ENCODE data around the gene ADGRG1.

Gene ADGRG1

GRCh38 chr16:57637424-57637823 is 9.0 kb downstream of the ADGRG1 start:
- DNase-seq (ENCODE audit: low read depth in 1 of 2, low spot score in 1 of 2), result no peak
- TF ChIP-seq JUND (IDR thresholded peaks at IDR 0.05; ENCODE audit: low read depth), result no peak
- in situ Hi-C loops (cut with HindIII; ENCODE audit: low pct_unique_long_range_greater_than_20kb, low sequenced_read_pairs), result no loop called here

- DNase-seq (ENCODE audit: low read depth in 1 of 2, low spot score in 1 of 2), result no peak
- in situ Hi-C loops (cut with HindIII; ENCODE audit: low pct_unique_long_range_greater_than_20kb, low sequenced_read_pairs), result no loop called here
- no peak for TF ChIP-seq JUND (IDR thresholded peaks at IDR 0.05; ENCODE audit: low read depth)
Observed at GRCh38 chr16:57637965-57638364, 9.5 kb downstream of the ADGRG1 start.

GRCh38 chr16:57638381-57638780 is 10.0 kb downstream of the ADGRG1 start:
- in situ Hi-C loops (cut with HindIII; ENCODE audit: low pct_unique_long_range_greater_than_20kb, low sequenced_read_pairs), result no loop called here
- no peak for TF ChIP-seq JUND (IDR thresholded peaks at IDR 0.05; ENCODE audit: low read depth)
- no peak for DNase-seq (ENCODE audit: low read depth in 1 of 2, low spot score in 1 of 2)

GRCh38 chr16:57639172-57639887 is 10.9 kb downstream of the ADGRG1 start:
- in situ Hi-C loops (cut with HindIII; ENCODE audit: low pct_unique_long_range_greater_than_20kb, low sequenced_read_pairs), result no loop called here
- no peak for TF ChIP-seq JUND (IDR thresholded peaks at IDR 0.05; ENCODE audit: low read depth)
- DNase-seq (ENCODE audit: low read depth in 1 of 2, low spot score in 1 of 2), result no peak

- TF ChIP-seq JUND (IDR thresholded peaks at IDR 0.05; ENCODE audit: low read depth), result no peak
- DNase-seq (ENCODE audit: low read depth in 1 of 2, low spot score in 1 of 2), result no peak
- in situ Hi-C loops (cut with HindIII; ENCODE audit: low pct_unique_long_range_greater_than_20kb, low sequenced_read_pairs), result no loop called here
Observed at GRCh38 chr16:57640185-57640584, 11.8 kb downstream of the ADGRG1 start.

DNA sequence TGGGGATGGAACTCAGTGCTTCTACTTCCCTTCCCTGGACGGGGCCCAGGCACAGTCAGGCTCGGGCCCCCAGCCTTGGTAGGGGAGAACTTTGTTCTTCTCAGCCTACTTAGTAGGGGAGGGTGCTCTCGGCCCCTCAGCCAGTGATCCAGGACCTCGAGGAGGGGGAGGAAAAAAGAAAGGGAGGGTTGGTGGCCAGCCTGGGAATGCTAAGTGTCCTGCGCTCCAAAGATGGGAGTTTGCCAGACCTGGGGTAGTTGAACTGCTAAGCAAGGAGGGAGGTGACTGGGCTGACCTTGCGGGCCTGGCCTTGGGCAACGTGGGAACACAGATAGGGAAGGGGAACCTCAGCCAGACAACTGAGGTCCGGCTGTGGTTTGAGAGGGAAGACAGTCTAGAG is 12.2 kb downstream of the ADGRG1 start:
- TF ChIP-seq JUND (IDR thresholded peaks at IDR 0.05; ENCODE audit: low read depth), result no peak
- DNase-seq (ENCODE audit: low read depth in 1 of 2, low spot score in 1 of 2), result no peak
- in situ Hi-C loops (cut with HindIII; ENCODE audit: low pct_unique_long_range_greater_than_20kb, low sequenced_read_pairs), result no loop called here

DNA sequence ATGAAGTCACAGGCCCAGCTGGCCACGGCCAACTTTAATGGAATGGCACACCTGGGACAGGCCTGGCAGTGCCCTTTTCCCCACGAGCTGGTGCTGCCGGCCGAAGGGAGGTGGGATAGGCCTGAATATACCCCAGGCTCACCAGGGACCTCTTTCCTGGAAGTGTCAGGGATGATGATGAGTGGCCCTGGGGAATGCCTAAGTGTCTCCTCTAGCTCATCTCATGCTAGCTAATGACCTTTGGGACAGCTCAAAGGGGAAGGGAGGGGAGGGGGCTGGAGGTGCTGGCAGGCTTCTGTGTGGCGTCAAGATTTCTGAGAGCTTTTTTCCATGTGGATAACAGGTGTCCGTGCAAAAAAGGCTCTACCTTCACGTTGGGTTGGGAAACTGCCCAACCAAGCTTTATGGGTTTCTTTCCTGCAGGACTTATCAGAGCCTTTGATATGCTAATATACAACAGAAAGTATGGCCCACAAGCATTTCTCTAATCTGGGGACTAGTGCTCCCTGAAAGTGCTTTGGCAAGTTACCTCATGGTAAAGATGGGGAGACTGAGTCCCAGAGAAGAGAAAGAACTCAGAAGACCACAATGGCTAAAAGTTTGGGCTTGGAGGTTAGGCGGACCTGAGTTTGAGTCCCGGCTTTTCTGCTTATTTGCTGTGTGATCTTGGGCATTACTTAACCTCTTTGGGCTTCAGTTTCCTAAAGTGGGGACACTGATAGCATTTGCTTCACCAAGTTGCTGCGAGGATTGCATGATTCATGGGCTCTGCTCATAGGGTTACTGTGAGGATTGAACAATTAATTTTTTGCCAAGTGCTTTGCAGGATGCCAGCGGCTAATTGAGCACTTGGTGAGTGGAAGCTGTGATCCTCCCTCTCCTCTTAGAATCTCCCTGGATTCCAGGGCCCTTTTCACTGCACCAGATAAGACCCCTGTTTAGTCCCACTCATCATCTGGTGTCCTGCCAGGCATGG is 14.0 kb downstream of the ADGRG1 start:
- in situ Hi-C loops (cut with HindIII; ENCODE audit: low pct_unique_long_range_greater_than_20kb, low sequenced_read_pairs), result no loop called here
- no peak for DNase-seq (ENCODE audit: low read depth in 1 of 2, low spot score in 1 of 2)
- no peak for TF ChIP-seq JUND (IDR thresholded peaks at IDR 0.05; ENCODE audit: low read depth)

DNA sequence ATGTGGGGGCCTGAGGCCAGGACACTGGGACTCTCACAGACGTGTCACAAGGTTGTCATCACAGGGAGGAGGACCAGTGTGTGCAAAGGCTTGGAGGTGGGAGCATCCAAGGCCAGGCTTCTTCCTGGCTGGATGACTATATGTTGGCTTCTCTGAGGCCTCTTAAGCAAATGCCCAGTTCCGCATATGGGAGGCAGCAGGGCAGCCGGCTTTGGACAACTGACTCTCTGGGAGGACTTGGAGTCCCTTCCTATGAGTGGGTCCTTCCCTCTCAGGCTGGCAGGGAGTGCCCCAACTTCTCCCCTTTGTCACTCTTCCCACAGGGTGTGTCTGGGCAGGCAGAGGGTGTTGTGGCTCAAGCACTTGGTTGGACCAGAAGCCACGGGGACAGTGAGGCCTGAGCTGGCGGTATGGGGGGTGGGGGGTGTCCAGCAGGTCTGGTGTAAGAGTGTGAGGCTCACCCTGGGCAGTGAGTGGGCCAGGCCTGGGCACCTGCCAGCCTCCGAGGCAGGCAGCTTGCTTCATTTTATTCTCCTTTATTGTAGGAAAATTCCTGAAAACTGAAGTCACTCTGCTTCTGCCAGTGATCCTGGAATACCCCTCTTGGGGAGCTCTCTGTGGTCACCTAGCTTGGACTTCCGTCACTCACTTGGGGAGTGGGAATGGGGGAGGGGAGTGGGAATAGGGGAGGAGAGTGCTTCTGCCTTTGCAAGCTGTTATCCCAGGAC is 14.9 kb downstream of the ADGRG1 start:
- no peak for DNase-seq (ENCODE audit: low read depth in 1 of 2, low spot score in 1 of 2)
- TF ChIP-seq JUND (IDR thresholded peaks at IDR 0.05; ENCODE audit: low read depth), result no peak
- in situ Hi-C loops (cut with HindIII; ENCODE audit: low pct_unique_long_range_greater_than_20kb, low sequenced_read_pairs), result no loop called here

DNA sequence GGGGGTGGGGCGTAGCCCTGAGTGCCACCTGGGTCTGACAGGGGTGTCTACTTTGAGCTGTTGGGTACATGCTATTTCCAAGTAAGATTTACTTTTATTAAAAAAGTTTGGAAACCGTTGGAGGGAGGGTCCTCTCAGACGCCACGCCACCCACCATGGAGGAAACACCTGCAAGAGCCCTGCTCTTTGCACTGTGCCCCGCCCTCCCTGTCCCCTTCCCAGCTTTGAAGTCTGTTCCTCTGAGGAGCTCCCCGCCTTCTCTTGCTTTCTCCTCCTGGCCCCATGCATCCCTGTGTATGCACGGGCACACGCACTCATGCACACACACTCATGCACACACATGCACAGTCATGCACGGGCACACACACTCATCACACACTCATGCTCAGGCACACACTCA is 15.5 kb downstream of the ADGRG1 start:
- no peak for DNase-seq (ENCODE audit: low read depth in 1 of 2, low spot score in 1 of 2)
- TF ChIP-seq JUND (IDR thresholded peaks at IDR 0.05; ENCODE audit: low read depth), result no peak
- in situ Hi-C loops (cut with HindIII; ENCODE audit: low pct_unique_long_range_greater_than_20kb, low sequenced_read_pairs), result no loop called here

DNA sequence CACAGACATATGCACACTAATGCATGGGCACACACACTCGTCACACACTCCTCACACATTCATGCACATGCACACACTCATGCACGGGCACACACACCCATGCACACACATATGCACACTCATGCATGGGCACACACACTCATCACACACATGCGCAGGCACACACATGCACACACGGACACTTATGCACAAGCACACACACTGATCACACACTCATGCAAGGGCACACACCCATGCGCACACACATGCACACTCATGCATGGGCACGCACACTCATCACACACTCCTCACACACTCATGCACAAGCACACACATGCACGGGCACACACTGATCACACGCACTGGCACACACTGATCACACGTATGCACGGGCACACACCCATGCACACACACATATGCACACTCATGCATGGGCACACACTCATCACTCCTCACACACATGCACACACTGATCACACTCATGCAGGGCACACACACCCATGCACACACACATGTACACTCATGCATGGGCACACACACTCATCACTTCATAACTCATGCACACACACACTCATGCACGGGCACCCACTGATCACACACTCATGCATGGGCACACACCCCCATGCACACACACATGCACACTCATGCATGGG is 16.1 kb downstream of the ADGRG1 start:
- DNase-seq (ENCODE audit: low read depth in 1 of 2, low spot score in 1 of 2), result no peak
- TF ChIP-seq JUND (IDR thresholded peaks at IDR 0.05; ENCODE audit: low read depth), result no peak
- in situ Hi-C loops (cut with HindIII; ENCODE audit: low pct_unique_long_range_greater_than_20kb, low sequenced_read_pairs), result no loop called here

DNA sequence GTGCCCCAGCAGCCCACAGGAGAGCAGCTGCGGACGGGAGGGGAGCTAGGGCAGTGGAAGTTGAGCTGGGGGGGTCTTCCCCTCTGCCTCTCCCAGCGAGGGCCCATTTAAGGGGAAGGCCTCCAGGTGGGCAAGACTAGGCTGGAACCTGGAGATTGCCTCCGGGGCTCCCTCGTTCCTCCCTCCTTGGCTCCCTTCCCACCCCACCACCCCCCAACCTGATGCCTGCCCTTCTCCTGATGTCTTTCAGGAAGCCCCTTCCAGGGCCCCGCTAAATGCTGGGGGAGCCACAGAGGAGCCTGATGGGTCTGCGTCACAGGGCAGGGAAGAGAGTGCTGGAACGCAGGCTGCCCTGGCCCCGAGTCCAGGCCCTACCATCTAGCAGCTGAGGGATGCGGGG is 16.7 kb downstream of the ADGRG1 start:
- in situ Hi-C loops (cut with HindIII; ENCODE audit: low pct_unique_long_range_greater_than_20kb, low sequenced_read_pairs), result no loop called here
- no peak for TF ChIP-seq JUND (IDR thresholded peaks at IDR 0.05; ENCODE audit: low read depth)
- no peak for DNase-seq (ENCODE audit: low read depth in 1 of 2, low spot score in 1 of 2)

DNA sequence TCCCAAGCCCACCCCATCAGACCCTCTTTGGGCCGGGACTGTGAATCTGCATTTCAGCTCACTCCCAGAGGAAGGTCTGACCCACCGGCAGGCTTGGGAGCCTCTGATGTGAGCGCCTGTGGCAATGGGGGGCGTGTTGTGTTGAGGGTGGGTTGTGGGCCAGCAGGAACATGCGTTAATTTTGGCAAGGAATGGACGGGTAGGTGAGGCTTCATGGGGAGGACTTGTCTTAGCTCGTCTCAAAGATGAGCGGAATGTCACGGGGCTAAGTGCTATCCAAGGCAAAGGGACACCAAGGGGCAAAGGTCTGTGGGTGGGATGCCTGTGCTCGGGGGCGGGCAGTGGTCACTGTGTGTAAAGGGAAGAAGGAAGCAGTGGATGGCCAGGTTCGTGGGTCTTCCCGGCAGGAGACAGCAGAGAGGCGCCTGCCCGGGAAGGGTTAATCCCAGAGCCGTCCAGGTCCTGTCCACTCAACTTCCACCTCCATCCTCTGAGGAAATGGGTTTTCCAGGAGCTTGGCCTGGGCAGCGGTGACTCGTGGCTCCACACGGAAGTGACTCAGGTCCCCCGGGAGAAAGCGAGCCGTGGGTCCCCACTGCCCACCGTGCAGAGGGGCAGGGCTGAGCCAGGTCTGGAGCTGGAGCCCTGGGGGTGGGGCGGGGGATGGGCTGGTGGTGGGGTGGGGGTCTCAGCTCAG is 17.4 kb downstream of the ADGRG1 start:
- TF ChIP-seq JUND (IDR thresholded peaks at IDR 0.05; ENCODE audit: low read depth), result no peak
- in situ Hi-C loops (cut with HindIII; ENCODE audit: low pct_unique_long_range_greater_than_20kb, low sequenced_read_pairs), result no loop called here
- no peak for DNase-seq (ENCODE audit: low read depth in 1 of 2, low spot score in 1 of 2)

All from T47D (cell line).